Brain microvascular endothelial cell (primary cell): ENCODE measurements around the gene FAM120B.

Experiments
- DNase-seq: peaks from one replicate; pipeline ENCODE4 v3.0.0-alpha.2; 2020
- H3K27ac ChIP-seq: fragments of 250-450 bp; sonication (Bioruptor Pico); 2 replicates; pipeline ENCODE4 v1.5.1; 2020; ENCODE audit warnings: mild to moderate bottlenecking, moderate library complexity
- H3K27me3 ChIP-seq: fragments of 250-450 bp; sonication (Bioruptor Pico); replicated peaks from 2 replicates; pipeline ENCODE4 v1.5.1; 2020; ENCODE audit warnings: mild to moderate bottlenecking
- H3K36me3 ChIP-seq: fragments of 250-450 bp; sonication (Bioruptor Pico); replicated peaks from 2 replicates; pipeline ENCODE4 v1.5.1; 2020; ENCODE audit warnings: mild to moderate bottlenecking
- H3K4me3 ChIP-seq: 2 replicates; pipeline ENCODE4 v1.5.1; 2011; ENCODE audit warnings: low read depth, mild to moderate bottlenecking, control low read depth, low read length, moderate library complexity
- in situ Hi-C: cut with HindIII; loops from 2 replicates; pipeline ENCODE4 v1.10.0; 2017; ENCODE audit warnings: low sequenced_read_pairs, low pct_ligation_motif_present
- TF ChIP-seq, protein P1 (sequence below): IDR thresholded peaks from 2 replicates; pipeline ENCODE4 v1.5.1; 2011; ENCODE audit warnings: low read depth, mild to moderate bottlenecking, moderate library complexity, low read length, control low read depth, inconsistent platforms; ENCODE audit errors: missing control alignments

Gene FAM120B

GRCh38 chr6:170365593-170365992 is 59.0 kb downstream of the FAM120B start:
- TF ChIP-seq, protein P1, sequence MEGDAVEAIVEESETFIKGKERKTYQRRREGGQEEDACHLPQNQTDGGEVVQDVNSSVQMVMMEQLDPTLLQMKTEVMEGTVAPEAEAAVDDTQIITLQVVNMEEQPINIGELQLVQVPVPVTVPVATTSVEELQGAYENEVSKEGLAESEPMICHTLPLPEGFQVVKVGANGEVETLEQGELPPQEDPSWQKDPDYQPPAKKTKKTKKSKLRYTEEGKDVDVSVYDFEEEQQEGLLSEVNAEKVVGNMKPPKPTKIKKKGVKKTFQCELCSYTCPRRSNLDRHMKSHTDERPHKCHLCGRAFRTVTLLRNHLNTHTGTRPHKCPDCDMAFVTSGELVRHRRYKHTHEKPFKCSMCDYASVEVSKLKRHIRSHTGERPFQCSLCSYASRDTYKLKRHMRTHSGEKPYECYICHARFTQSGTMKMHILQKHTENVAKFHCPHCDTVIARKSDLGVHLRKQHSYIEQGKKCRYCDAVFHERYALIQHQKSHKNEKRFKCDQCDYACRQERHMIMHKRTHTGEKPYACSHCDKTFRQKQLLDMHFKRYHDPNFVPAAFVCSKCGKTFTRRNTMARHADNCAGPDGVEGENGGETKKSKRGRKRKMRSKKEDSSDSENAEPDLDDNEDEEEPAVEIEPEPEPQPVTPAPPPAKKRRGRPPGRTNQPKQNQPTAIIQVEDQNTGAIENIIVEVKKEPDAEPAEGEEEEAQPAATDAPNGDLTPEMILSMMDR: no peak
- no peak for DNase-seq
- Histone ChIP-seq H3K27me3 (no peaks in the 10 kb centered on the region), H3K27ac (no peak overlapping the region), H3K36me3 (peaks cover 12% of the 10 kb centered on the region), H3K4me3 (no peak overlapping the region)
- in situ Hi-C loops: no loop called here

DNA sequence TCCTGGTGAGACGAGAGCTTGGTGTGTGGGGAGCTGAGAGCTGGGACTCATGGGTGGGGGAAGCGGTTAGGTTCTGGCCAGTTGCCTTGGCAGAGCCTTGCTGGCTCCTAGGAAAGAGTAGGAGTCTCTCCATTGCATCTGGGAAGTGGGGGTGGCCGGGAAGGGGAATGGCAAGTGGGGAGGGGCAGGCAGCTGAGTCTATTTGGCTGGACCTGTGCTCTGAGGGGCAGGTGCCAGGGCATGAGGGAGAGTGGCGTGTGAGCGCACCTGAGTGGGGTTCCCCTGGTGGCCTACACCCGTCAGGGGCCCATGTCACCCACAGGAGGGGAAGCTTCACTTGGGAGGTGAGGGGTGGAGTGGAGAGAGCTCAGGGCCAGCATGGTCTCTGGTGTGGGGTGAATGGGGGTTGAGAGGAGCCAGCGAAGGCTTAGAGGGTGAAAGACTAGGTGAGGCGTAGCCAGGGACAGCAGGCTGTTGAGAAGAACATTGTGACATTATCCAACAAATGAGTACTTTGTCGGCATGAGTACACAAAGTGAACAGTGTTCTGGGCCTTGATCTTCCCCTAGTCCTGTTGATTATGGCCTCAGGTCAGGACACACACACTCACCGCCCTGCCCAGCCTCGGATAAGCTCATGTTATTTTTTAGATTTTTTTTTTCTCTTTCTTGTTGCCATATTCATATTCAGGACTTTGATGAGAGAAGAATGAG is 59.8 kb downstream of the FAM120B start:
- no peak overlapping the region for H3K27ac ChIP-seq
- no peak for DNase-seq
- TF ChIP-seq, protein P1: no peak
- peaks cover 12% of the 10 kb centered on the region for H3K36me3 ChIP-seq
- in situ Hi-C loops: no loop called here
- no peak overlapping the region for H3K4me3 ChIP-seq
- no peaks in the 10 kb centered on the region for H3K27me3 ChIP-seq

- Histone ChIP-seq H3K27me3 (no peaks in the 10 kb centered on the region), H3K27ac (no peak overlapping the region), H3K36me3 (peaks cover 8% of the 10 kb centered on the region), H3K4me3 (no peak overlapping the region)
- TF ChIP-seq, protein P1: no peak
- in situ Hi-C loops: no loop called here
- no peak for DNase-seq
Observed at GRCh38 chr6:170367241-170367640, 60.7 kb downstream of the FAM120B start.

GRCh38 chr6:170368544-170368943 is 62.0 kb downstream of the FAM120B start:
- peaks cover 6% of the 10 kb centered on the region for H3K36me3 ChIP-seq
- no peak for DNase-seq
- in situ Hi-C loops: no loop called here
- H3K4me3 ChIP-seq: no peak overlapping the region
- TF ChIP-seq, protein P1: no peak
- H3K27me3 ChIP-seq: no peaks in the 10 kb centered on the region
- H3K27ac ChIP-seq: no peak overlapping the region

DNA sequence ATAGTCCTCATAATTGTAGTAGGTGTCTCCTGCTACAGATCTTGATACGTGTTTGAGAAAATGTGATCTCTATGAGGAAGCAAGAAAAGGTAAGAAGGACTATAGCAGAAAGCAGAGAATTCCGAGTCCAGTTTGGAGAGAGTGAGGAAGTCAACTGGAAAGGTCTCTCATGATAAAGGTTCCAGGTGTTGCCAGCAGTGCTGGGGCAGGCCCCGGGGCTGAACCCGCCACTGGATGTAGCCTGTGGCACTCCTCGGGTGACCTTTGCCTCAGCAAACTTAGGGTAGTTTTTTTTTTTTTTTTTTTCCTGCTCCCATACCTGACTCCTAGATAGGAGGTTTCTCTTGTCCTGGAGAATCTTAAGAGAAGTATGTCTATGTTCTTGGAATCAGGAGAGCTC is 62.8 kb downstream of the FAM120B start:
- TF ChIP-seq, protein P1: no peak

GRCh38 chr6:170370416-170370815 is 63.9 kb downstream of the FAM120B start:
- in situ Hi-C loops: no loop called here
- Histone ChIP-seq H3K36me3 (peaks cover 2% of the 10 kb centered on the region), H3K27me3 (no peaks in the 10 kb centered on the region), H3K27ac (no peak overlapping the region), H3K4me3 (no peak overlapping the region)
- no peak for DNase-seq
- TF ChIP-seq, protein P1: no peak

More for the DNA sequence above, 62.8 kb downstream of the FAM120B start:
- in situ Hi-C loops: no loop called here
- DNase-seq: no peak
- no peak overlapping the region for H3K27ac ChIP-seq
- no peaks in the 10 kb centered on the region for H3K27me3 ChIP-seq
- no peak overlapping the region for H3K4me3 ChIP-seq
- H3K36me3 ChIP-seq: peaks cover 6% of the 10 kb centered on the region
